ENCODE measurements around the gene GALNTL6.

- TF ChIP-seq POLR2AphosphoS5 (IDR thresholded peaks at IDR 0.05; ENCODE audit: low read depth) (no peak), CTCF (IDR thresholded peaks at IDR 0.05; ENCODE audit: insufficient read depth, low read length) (no peak), SPI1 (IDR thresholded peaks at IDR 0.05; ENCODE audit: borderline replicate concordance, low read depth) (no peak), REST (IDR thresholded peaks at IDR 0.05; ENCODE audit: insufficient replicate concordance, low read depth) (no peak)
Observed at GRCh38 chr4:173051716-173052115, 1238.5 kb downstream of the GALNTL6 start.

All from HL-60 (cell line).